Stimulated activated CD8-positive, alpha-beta memory T cell treated with anti-CD3 and anti-CD28 coated beads, Interleukin-15, amount 100 ng/mL, for 24 hours (primary cell): Measurements from ENCODE around the gene THSD8.

Experiments used
- DNase-seq: peaks from one replicate; pipeline ENCODE4 v3.0.0-alpha.2; 2020; ENCODE audit warnings: low read depth

THSD8 gene

GRCh38 chr19:12801466-12802266 is at the start of gene THSD8, which contains the start of gene PRDX2:
Gene THSD8 (plus strand): TSS chr19:12802069. CDS start chr19:12802072, 3 bp downstream.
Gene PRDX2 (minus strand): TSS chr19:12801800. CDS start chr19:12801261, 539 bp downstream.
- DNase-seq: peak; percentile 61

- no peak for DNase-seq
Measured at GRCh38 chr19:12754465-12755196, 47.2 kb upstream of the THSD8 start.

- no peak for DNase-seq
Measured at GRCh38 chr19:12756150-12756883, 45.6 kb upstream of the THSD8 start.

GRCh38 chr19:12757544-12758274 is 44.2 kb upstream of the THSD8 start:
- peak; percentile 53 for DNase-seq

GRCh38 chr19:12759686-12760085 is 42.2 kb upstream of the THSD8 start:
- DNase-seq: no peak

- no peak for DNase-seq
Measured at GRCh38 chr19:12763100-12763499, 38.8 kb upstream of the THSD8 start.

GRCh38 chr19:12764698-12765097 is 37.2 kb upstream of the THSD8 start:
- no peak for DNase-seq

GRCh38 chr19:12766051-12766521 is 35.8 kb upstream of the THSD8 start:
- DNase-seq: peak; percentile 56

GRCh38 chr19:12767150-12767549 is 34.7 kb upstream of the THSD8 start:
- DNase-seq: no peak

GRCh38 chr19:12767666-12768065 is 34.2 kb upstream of the THSD8 start:
- no peak for DNase-seq

- no peak for DNase-seq
Measured at GRCh38 chr19:12769689-12770088, 32.2 kb upstream of the THSD8 start.

- DNase-seq: no peak
Measured at GRCh38 chr19:12770922-12771321, 30.9 kb upstream of the THSD8 start.

GRCh38 chr19:12772323-12772722 is 29.5 kb upstream of the THSD8 start:
- no peak for DNase-seq

- no peak for DNase-seq
Measured at GRCh38 chr19:12773571-12773970, 28.3 kb upstream of the THSD8 start.

- no peak for DNase-seq
Measured at GRCh38 chr19:12774588-12775555, 27.0 kb upstream of the THSD8 start, which contains the start of gene HOOK2. Gene HOOK2 (minus strand): TSS chr19:12775552. CDS start chr19:12775449, 103 bp downstream.

GRCh38 chr19:12777217-12778016 is 24.5 kb upstream of the THSD8 start:
- peak; percentile 72 for DNase-seq

- no peak for DNase-seq
Measured at GRCh38 chr19:12778017-12778904, 23.6 kb upstream of the THSD8 start.

GRCh38 chr19:12778905-12779161 is 23.0 kb upstream of the THSD8 start:
- DNase-seq: no peak
